A673 (cell line): Measurements from ENCODE around the gene GALNTL6. TPM values are rescaled to one million over a fixed set of nuclear protein-coding genes. Genes with fewer than 3 reads are reported as not detected.
A peak's percentile ranks its signal among the peaks of the same experiment; 100 is the strongest.

Experiments used
- BruUV-seq: library from RNA; stranded (reverse); fragments of 400-500 nt; replicated peaks from 2 replicates; lab custom pipeline; 2021; lab: Mats Ljungman, UMichigan
- CTCF ChIA-PET: fragments of 300-600 bp; sonication (Branson Sonifier 250); formaldehyde crosslinking; loops from one replicate; lab custom pipeline; 2022; ENCODE audit warnings: antibody characterized with exemption; lab: Charles Lee
- POLR2A ChIA-PET: fragments of 300-600 bp; sonication (Branson Sonifier 250); formaldehyde crosslinking; loops from one replicate; lab custom pipeline; 2022; ENCODE audit warnings: antibody characterized with exemption; ENCODE audit not compliant: low non-redundant PET; lab: Charles Lee
- DNase-seq: peaks from one replicate; pipeline ENCODE4 v3.0.0-alpha.2; 2015; ENCODE audit warnings: low spot score
- H3K27ac ChIP-seq: fragments of 200-600 bp; sonication (generic); 2 replicates; pipeline ENCODE4 v1.5.1; 2016; ENCODE audit warnings: mixed run types, low read depth, mild to moderate bottlenecking, mixed read lengths, antibody characterized with exemption, low read length; ENCODE audit not compliant: poor library complexity, severe bottlenecking
- H3K27me3 ChIP-seq: fragments of 200-600 bp; sonication (generic); replicated peaks from 2 replicates; pipeline ENCODE4 v1.6.1; 2017; ENCODE audit warnings: mixed run types, low read depth, mild to moderate bottlenecking, mixed read lengths, antibody characterized with exemption, low read length; ENCODE audit not compliant: insufficient read depth, poor library complexity
- H3K36me3 ChIP-seq: fragments of 200-600 bp; sonication (generic); 2 replicates; pipeline ENCODE4 v1.6.1; 2016; ENCODE audit warnings: mixed run types, mild to moderate bottlenecking, mixed read lengths, antibody characterized with exemption, low read length; ENCODE audit not compliant: insufficient read depth, poor library complexity, severe bottlenecking
- H3K4me1 ChIP-seq: fragments of 200-600 bp; sonication (generic); 2 replicates; pipeline ENCODE4 v1.6.1; 2017; ENCODE audit warnings: mixed run types, mild to moderate bottlenecking, mixed read lengths, antibody characterized with exemption, low read length; ENCODE audit not compliant: insufficient read depth, poor library complexity, severe bottlenecking
- H3K4me3 ChIP-seq: fragments of 200-600 bp; sonication (generic); 2 replicates; pipeline ENCODE4 v1.5.1; 2016; ENCODE audit warnings: low read depth, mixed run types, mild to moderate bottlenecking, mixed read lengths, low read length; ENCODE audit not compliant: poor library complexity, severe bottlenecking
- H3K9me3 ChIP-seq: fragments of 200-600 bp; sonication (generic); 2 replicates; pipeline ENCODE4 v1.6.1; 2016; ENCODE audit warnings: mixed run types, low read depth, mild to moderate bottlenecking, mixed read lengths, antibody characterized with exemption, low read length; ENCODE audit not compliant: poor library complexity, severe bottlenecking
- EZH2 ChIP-seq: fragments of 200-600 bp; sonication (generic); IDR thresholded peaks from 2 replicates; pipeline ENCODE4 v1.6.1; 2017; ENCODE audit warnings: borderline replicate concordance, low read depth, mild to moderate bottlenecking, mixed read lengths, antibody characterized with exemption, low read length; ENCODE audit not compliant: poor library complexity, severe bottlenecking
- intact Hi-C: fragments of 100-400 bp; cut with micrococcal nuclease; formaldehyde crosslinking; loops from one replicate; pipeline ENCODE4 v1.10.0; 2022; ENCODE audit not compliant: unreplicated experiment
- total RNA-seq: library from RNA; stranded (reverse); gene quantifications from 2 replicates; pipeline ENCODE4 v1.2.3, GENCODE V29; 2021
- TF ChIP-seq, protein P1 (sequence below): fragments of 300-800, 200-600 bp; sonication (generic); conservative IDR thresholded peaks from 2 replicates; pipeline ENCODE4 v1.5.1; 2017; ENCODE audit warnings: low read depth, mild to moderate bottlenecking, antibody characterized with exemption, low read length, moderate library complexity, mixed read lengths

GALNTL6 gene
- total RNA-seq, 1 experiment from 2014 or later: 0.30 TPM

DNA sequence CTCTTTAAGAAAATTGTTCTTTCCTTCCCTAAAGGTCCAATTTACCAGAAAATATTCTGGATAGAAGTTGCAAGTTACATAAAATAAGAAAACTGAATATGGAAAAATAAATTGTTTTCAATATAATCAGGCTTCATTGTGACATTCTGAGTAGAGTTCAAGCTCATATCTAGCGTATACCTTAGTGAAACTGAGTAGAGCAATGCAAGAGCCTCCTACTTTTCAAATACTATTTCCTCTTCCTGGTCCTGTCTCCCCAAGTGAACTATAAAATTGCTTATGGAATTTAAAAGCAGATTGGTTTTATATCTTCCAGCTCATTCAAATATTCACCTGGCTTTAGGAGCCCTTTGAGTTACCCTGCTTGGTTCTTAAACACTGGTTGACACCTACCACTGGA, 1166.1 kb downstream of the GALNTL6 start:
- H3K27ac ChIP-seq: no peak overlapping the region
- H3K9me3 ChIP-seq: no peaks in the 10 kb centered on the region
- H3K36me3 ChIP-seq: no peaks in the 10 kb centered on the region
- H3K4me3 ChIP-seq: no peak overlapping the region
- intact Hi-C loops: no loop called here
- ChIA-PET CTCF (no interaction called here), POLR2A (no interaction called here)
- no TSS peak for BruUV-seq
- DNase-seq: no peak
- no peak for TF ChIP-seq EZH2
- TF ChIP-seq, protein P1, sequence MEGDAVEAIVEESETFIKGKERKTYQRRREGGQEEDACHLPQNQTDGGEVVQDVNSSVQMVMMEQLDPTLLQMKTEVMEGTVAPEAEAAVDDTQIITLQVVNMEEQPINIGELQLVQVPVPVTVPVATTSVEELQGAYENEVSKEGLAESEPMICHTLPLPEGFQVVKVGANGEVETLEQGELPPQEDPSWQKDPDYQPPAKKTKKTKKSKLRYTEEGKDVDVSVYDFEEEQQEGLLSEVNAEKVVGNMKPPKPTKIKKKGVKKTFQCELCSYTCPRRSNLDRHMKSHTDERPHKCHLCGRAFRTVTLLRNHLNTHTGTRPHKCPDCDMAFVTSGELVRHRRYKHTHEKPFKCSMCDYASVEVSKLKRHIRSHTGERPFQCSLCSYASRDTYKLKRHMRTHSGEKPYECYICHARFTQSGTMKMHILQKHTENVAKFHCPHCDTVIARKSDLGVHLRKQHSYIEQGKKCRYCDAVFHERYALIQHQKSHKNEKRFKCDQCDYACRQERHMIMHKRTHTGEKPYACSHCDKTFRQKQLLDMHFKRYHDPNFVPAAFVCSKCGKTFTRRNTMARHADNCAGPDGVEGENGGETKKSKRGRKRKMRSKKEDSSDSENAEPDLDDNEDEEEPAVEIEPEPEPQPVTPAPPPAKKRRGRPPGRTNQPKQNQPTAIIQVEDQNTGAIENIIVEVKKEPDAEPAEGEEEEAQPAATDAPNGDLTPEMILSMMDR: no peak
- H3K27me3 ChIP-seq: no peaks in the 10 kb centered on the region
- peaks cover 7% of the 10 kb centered on the region for H3K4me1 ChIP-seq

DNA sequence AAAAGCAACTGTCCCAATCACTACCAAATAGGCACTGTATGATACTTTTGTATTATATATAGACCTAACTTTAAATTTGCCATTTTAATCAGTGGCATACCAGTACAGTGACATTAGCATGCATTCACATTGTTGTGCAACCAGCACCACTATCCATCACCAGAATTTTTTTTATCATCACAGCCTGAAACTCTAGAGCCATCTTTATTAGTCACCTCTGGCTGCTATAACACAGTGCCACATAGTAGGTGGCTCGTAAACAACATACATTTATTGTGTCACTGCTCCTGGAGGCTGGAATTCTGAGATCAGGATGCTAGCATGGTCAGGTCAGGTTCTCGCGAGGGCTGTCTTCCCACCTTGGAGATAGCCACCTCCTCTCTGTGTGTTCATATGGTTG, 1167.0 kb downstream of the GALNTL6 start:
- H3K36me3 ChIP-seq: no peaks in the 10 kb centered on the region
- H3K4me1 ChIP-seq: peaks cover 7% of the 10 kb centered on the region
- no peaks in the 10 kb centered on the region for H3K9me3 ChIP-seq
- ChIA-PET POLR2A (no interaction called here), CTCF (no interaction called here)
- H3K27ac ChIP-seq: no peak overlapping the region
- H3K4me3 ChIP-seq: no peak overlapping the region
- no TSS peak for BruUV-seq
- no peak for DNase-seq
- intact Hi-C loops: no loop called here
- TF ChIP-seq, protein P1: no peak
- TF ChIP-seq EZH2: no peak
- no peaks in the 10 kb centered on the region for H3K27me3 ChIP-seq

DNA sequence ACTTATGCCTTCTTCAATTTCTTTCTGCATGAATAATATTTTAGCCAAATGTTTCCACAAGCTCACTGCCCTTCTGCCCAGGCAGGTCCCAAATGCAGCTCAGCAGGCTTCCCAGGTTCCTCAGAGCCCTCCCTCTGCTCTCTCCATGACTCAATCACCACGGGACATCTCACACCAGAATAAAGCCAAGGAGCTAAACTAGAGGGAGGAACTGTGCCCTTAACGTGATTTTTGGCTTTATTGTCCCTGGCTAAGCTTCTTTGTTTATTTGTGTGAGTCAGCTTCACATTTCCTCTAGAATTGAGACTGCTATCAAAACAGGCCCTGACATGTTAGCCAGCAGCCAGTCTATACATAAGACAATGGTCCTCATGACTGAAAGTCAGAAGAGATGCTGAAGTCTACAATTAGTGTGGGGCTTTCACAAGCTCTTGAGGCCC, 1169.0 kb downstream of the GALNTL6 start:
- ChIA-PET POLR2A (interaction anchor here (0.5 kb wide), 1 partner anchor 309 kb away, joined by 3 read pairs; no protein-coding TSS in a partner anchor), CTCF (interaction anchor here (0.6 kb wide), 1 partner anchor 331 kb away, joined by 6 read pairs; no protein-coding TSS in a partner anchor)
- no peaks in the 10 kb centered on the region for H3K36me3 ChIP-seq
- H3K4me1 ChIP-seq: peaks cover 7% of the 10 kb centered on the region
- BruUV-seq: no TSS peak
- H3K27ac ChIP-seq: no peak overlapping the region
- no peak overlapping the region for H3K4me3 ChIP-seq
- TF ChIP-seq, protein P1: no peak
- TF ChIP-seq EZH2: no peak
- no peaks in the 10 kb centered on the region for H3K27me3 ChIP-seq
- DNase-seq: peak; percentile 87
- H3K9me3 ChIP-seq: no peaks in the 10 kb centered on the region
- intact Hi-C loops: no loop called here
